HG02642 (cell line): Measurements from ENCODE around the gene MRI1.

Experiments used
- ATAC-seq: cut with Tn5 transposase; IDR thresholded peaks from one replicate; pipeline ENCODE4 v1.9.1; 2021; ENCODE audit warnings: mild to moderate bottlenecking; ENCODE audit not compliant: unreplicated experiment, poor library complexity

MRI1 gene

DNA sequence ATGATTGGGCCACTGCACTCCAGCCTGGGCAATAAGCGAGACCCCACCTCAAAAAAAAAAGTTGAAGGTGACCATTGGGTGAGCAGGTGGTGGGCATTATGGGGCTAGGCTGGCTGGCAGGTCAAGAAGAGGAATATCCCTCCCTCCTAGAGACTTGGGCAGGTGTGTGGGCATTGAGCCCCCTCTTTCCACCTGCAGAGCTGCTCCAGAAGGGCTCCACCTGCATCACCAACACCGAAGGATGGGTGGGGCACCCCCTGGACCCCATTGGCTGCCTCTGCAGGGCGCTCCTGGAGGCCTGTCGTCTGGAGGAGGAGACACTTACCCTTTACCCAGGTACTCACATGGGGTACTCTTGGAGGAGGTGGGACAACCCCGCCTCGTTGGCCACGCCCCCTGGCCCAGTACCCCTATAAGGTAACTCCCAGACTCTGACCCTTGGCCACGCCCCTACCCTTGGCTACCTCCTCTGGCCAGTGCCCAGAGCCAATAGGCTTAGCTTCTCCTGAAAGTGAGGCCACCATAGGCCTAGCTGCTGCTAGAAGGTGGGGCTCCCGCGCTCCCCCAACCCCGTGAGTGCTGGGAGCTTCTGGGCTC, 52.8 kb downstream of the MRI1 start:
- ATAC-seq, result no peak

DNA sequence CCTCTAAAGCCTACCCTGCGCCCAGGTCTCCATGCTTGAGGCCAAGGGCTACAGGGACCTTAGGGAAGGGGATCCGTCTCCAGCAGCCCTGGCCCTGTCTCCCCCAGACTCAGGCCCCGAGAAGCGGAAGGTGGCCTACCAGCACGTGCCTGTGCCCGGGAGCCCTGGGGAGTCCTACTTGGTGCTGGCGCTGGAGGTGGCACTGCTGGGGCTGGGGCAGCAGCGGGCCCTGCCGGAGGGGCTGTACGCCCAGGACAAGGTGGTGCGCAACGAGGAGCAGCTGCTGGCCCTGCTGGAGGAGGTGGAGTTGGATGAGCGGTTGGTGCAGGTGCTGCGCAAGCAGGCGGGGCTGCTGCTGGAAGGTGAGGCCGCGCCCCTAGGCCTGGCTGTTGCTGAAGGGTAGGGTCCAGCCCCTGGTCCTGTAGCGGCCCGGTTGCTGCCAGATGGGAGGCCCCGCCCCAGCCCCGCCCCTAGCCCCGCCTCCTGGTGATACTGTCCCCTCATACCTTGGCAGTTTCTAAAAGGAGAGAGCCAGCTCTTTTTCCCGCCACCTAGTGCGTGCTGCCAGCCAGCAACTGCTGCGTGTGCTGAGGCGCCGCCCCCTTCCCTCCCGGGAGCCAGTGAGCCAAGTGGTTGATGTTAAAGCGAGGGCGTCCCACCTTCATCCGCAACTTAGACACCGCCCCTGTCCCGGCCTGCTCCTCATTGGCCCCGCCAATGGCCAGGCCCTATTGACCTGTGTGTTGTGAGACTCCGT, 53.5 kb downstream of the MRI1 start:
- ATAC-seq, result no peak

GRCh38 chr19:13819238-13819637, 54.9 kb downstream of the MRI1 start:
- ATAC-seq, result no peak

- no peak for ATAC-seq
These were observed 57.0 kb downstream of the MRI1 start for GRCh38 chr19:13821292-13821691.

DNA sequence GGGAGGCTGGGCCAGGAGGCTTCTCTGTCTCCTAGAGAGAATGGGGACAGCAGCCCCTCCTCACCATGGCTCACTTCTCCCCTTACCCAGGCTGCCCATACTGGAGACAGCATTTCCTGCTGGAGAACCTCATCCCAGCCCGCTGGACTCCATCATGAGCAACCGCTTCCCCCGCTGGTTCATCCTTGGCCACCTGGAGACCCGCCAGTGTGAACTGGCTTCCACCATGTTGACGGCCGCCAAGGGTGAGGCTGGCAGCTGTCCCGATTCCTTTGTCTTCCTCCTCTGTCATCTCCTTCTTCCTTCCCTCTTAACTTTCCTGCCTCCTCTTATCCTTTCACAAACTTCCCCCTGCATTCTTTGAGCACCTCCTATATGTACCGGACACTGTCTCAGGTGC, 58.9 kb downstream of the MRI1 start:
- no peak for ATAC-seq
